ENCODE results near the gene HNRNPL.
A peak's percentile ranks its signal among the peaks of the same experiment; 100 is the strongest.
"Not testable (repeated sequence)": the region's sequence is repeated elsewhere in the genome, so short reads cannot be mapped to it uniquely, and the experiment has no call there.

HNRNPL gene

GRCh38 chr19:38869836-38870607, 20.2 kb upstream of the HNRNPL start:
- DNase-seq (ENCODE audit: low read depth): peak; percentile 91

DNA sequence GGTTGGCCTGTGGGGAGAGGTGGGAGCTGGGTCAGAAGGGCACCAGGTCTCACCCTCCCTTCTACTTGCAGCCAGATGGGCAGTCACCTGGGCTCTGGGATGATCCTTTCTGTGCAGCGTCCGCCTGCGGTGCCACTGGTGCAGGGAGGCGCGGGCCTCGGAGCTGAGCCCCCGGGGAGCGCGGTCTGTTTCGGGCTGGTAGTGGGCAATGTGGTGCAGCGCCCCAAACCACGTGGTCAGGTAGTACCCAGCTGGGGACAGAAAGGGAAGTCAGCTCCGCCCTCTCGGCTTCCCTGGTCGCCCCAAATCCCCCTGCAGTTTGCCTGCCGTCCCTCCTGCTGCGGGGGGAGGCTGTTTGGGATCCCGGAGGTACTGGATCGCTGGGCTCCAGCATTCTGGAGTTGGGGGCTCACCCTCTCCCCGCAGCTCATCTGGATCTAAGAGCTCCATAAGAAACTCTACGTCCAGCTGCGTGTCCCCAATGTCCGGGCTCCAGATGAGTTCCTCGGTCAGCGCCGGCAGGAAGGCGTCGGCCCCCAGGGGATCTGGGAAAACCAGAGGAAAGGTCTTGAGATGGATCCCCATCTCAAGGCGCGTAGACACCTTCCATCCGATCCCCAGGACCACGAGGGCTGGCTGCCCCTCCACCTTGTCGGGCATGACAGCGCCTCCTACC, 19.5 kb upstream of the HNRNPL start:
- DNase-seq (ENCODE audit: low read depth): no peak

DNA sequence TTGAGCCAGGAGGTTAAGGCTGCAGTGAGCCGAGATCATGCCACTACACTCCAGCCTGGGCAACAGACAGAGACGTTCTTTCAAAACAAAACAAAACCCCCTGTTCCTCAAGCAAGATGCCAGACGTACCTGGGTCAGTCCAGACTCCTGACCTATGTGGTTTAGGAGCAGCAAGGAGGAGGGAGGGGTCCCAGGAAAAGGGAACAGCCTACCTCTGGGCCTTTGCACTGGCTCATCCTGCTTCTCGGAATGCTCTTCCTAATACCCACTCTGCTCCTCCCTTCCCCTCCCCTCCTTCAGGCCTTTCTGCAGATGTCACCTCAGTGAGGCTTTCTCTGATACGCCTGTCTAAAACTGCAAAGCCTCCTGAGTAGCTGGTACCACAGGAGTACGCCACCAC, 18.8 kb upstream of the HNRNPL start:
- DNase-seq (ENCODE audit: low read depth): no peak

DNA sequence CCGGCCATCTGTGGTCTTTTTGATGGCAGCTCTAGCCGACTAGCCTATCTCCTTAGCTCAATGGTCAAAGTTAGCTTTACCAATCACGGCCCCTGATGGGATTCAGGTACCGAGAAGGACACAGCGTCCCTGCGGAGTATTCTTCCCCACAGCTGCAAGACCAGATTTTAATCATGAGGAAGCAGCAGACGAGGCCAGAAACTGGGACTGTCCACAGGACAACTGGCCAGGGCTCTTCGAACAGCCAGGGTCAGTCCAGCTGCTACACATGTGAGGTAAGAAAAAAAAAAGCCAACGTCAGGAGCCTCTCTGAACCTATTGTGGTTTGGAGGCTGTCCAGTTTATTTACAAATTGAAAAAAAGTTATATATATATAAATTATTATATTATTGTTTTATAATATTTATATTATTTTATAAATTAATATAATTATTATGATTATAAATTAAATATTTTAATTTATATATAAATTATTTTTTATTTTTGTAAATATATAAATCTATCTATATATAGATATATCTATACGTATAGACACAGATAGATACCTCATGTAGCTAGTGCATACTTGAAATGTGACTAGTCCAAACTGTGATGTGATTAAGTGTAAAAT, 17.5 kb upstream of the HNRNPL start:
- no peak for DNase-seq (ENCODE audit: low read depth)

GRCh38 chr19:38862321-38863059, 12.7 kb upstream of the HNRNPL start:
- DNase-seq (ENCODE audit: low read depth): no peak

DNA sequence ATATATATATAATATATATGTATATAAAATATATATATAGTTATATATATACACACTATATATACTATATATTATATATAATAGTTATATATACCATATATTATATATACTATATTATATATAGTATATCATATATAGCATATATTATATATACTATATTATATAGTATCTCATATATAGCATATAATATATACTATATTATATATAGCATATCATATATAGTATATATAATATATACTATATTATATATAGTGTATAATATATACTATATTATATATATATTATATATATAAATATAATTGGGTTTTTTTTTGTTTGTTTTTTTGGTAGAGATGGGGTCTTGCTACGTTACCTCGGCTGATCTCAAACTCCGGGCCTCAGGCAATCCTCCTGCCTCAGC, 11.6 kb upstream of the HNRNPL start:
- DNase-seq (ENCODE audit: low read depth): no peak

- not testable (repeated sequence) for DNase-seq (ENCODE audit: low read depth)
Observed at GRCh38 chr19:38859631-38860204, 9.9 kb upstream of the HNRNPL start.

- no peak for DNase-seq (ENCODE audit: low read depth)
Observed at GRCh38 chr19:38856813-38857212, 7.0 kb upstream of the HNRNPL start.

GRCh38 chr19:38855751-38856150, 6.0 kb upstream of the HNRNPL start:
- DNase-seq (ENCODE audit: low read depth): not testable (repeated sequence)

GRCh38 chr19:38854961-38855360, 5.2 kb upstream of the HNRNPL start:
- DNase-seq (ENCODE audit: low read depth): not testable (repeated sequence)

- DNase-seq (ENCODE audit: low read depth): no peak
Observed at GRCh38 chr19:38853214-38853613, 3.4 kb upstream of the HNRNPL start.

DNA sequence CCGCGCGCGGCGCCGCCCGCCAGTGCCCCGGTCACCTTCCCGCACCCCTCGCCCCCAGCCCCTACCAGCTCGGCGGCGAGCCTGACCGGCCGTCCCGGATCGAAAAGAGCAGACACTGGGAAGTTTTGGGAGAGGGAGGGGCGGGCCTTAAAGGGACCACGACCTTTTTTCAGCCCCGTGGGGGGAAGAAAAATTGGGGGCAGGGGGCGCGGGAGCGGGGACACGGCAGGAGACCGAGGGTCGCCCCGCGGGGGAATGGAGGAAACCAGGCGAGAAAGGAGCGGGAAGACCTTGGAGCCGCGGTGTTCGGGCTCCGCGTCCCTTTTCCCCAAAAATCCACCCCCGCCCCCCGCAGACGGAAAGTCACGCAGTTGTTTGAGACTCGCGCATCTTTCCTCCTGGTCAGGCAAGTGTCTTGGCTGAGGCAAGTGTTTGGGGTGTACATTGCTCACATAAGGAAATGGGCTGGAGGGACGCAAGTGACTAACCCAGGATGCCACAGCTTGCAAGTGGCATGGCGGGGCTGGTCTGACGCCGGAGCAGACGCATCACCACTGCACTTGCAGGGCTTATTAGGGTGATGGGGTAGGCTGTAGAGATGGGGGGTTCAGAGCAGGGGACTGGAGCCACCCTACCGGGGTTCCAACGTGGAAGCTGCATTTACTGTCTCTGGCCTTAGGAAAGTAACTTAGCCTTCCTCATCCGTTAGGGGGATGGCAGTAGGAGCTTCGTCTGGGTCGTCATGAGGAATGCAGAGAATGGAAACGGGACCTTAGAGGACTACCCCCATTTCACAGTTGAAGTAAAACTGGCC, 2.7 kb upstream of the HNRNPL start:
- DNase-seq (ENCODE audit: low read depth): peak; percentile 37

GRCh38 chr19:38851622-38852230, 1.9 kb upstream of the HNRNPL start:
- DNase-seq (ENCODE audit: low read depth): peak; percentile 84

- peak; percentile 21 for DNase-seq (ENCODE audit: low read depth)
Observed at GRCh38 chr19:38850976-38851621, 1.3 kb upstream of the HNRNPL start.

GRCh38 chr19:38850436-38850975, 720 bp upstream of the HNRNPL start:
- peak; percentile 99 for DNase-seq (ENCODE audit: low read depth)

GRCh38 chr19:38849147-38849859, 483 bp downstream of the HNRNPL start:
- DNase-seq (ENCODE audit: low read depth): peak; percentile 95

GRCh38 chr19:38848299-38849146, 1.3 kb downstream of the HNRNPL start:
- no peak for DNase-seq (ENCODE audit: low read depth)

GRCh38 chr19:38846097-38846496, 3.7 kb downstream of the HNRNPL start:
- DNase-seq (ENCODE audit: low read depth): no peak
